ENCODE results near the gene SAA2. TPM values are rescaled to one million over a fixed set of nuclear protein-coding genes. Genes with fewer than 3 reads are reported as not detected.

The SAA2 gene
- total and polyA plus RNA-seq, 2 donors from 2014 or later = 4.4 to 82.0 TPM

DNA sequence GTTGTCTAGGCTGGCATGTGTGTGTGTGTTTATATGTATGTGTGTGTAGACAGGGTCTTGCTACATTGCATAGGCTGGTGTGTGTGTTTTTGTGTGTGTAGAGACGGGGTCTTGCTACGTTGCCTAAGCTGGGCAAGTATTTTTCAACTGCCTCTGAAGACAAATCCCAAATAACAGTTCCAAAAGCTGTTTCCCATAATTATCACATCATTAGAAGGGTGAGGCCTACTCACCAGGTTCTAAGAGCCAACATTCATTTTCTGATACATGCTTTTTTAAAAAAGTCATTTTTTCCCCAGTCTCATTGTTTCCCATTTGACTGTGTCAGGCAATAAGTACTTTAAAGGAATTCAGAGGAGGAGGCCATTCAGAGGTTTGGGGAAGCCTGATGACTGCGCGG, 40.4 kb upstream of the SAA2 start:
- Histone ChIP-seq H3K9me3 (ENCODE audit: control insufficient read depth in 2 of 3, insufficient read depth in 1 of 3, low read length in 3 of 3) (no peaks in the 10 kb centered on the region), H3K4me3 (ENCODE audit: low read length in 3 of 3) (no peak overlapping the region), H3K36me3 (ENCODE audit: control insufficient read depth in 2 of 3, insufficient read depth in 3 of 3, low read length in 3 of 3) (peaks cover 6 to 40% (median 19%) of the 10 kb centered on the region in 3 donors), H3K9ac (ENCODE audit: low read length in 3 of 3) (no peak overlapping the region), H3K4me1 (ENCODE audit: control insufficient read depth in 2 of 3, insufficient read depth in 2 of 3, low read depth in 1 of 3, low read length in 3 of 3) (no peaks in the 10 kb centered on the region), H3K27ac (ENCODE audit: low read depth in 2 of 2, low read length in 2 of 2) (no peak overlapping the region), H3K27me3 (ENCODE audit: control insufficient read depth, insufficient read depth, low read length) (no peaks in the 10 kb centered on the region)
- DNase-seq = no peak
- intact Hi-C loops (cut with DNase I) = no loop called here
- no peak for TF ChIP-seq CTCF (IDR thresholded peaks at IDR 0.05; ENCODE audit: borderline replicate concordance, extremely low read depth, insufficient read depth)
- FAIRE-seq = no peak

DNA sequence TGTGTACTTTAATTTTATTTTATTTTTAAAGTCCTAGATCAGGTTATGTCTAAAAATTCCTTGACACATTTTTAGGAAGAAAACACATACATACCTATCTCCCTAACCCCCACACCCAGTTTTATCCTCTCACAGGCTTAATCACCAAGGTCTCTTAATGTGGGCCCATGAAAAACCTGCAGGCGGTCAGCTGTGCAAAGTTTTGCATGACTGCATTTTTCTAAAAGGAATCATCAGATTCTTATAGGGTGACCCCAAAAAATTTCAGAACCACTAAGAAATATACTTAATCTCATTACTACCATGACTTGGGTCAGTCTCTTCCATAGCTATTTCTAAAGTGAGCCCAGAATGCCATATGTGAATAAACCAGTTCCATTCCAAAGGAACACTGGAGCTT, 37.4 kb upstream of the SAA2 start:
- H3K4me1 ChIP-seq (ENCODE audit: control insufficient read depth in 2 of 3, insufficient read depth in 2 of 3, low read depth in 1 of 3, low read length in 3 of 3) = no peaks in the 10 kb centered on the region
- H3K4me3 ChIP-seq (ENCODE audit: low read length in 3 of 3) = no peak overlapping the region
- TF ChIP-seq CTCF (IDR thresholded peaks at IDR 0.05; ENCODE audit: borderline replicate concordance, extremely low read depth, insufficient read depth) = no peak
- intact Hi-C loops (cut with DNase I) = no loop called here
- H3K27me3 ChIP-seq (ENCODE audit: control insufficient read depth, insufficient read depth, low read length) = no peaks in the 10 kb centered on the region
- no peak overlapping the region for H3K9ac ChIP-seq (ENCODE audit: low read length in 3 of 3)
- no peak overlapping the region for H3K27ac ChIP-seq (ENCODE audit: low read depth in 2 of 2, low read length in 2 of 2)
- FAIRE-seq (no peak), DNase-seq (no peak)
- peaks cover 10 to 29% (median 22%) of the 10 kb centered on the region in 3 donors for H3K36me3 ChIP-seq (ENCODE audit: control insufficient read depth in 2 of 3, insufficient read depth in 3 of 3, low read length in 3 of 3)
- no peaks in the 10 kb centered on the region for H3K9me3 ChIP-seq (ENCODE audit: control insufficient read depth in 2 of 3, insufficient read depth in 1 of 3, low read length in 3 of 3)

DNA sequence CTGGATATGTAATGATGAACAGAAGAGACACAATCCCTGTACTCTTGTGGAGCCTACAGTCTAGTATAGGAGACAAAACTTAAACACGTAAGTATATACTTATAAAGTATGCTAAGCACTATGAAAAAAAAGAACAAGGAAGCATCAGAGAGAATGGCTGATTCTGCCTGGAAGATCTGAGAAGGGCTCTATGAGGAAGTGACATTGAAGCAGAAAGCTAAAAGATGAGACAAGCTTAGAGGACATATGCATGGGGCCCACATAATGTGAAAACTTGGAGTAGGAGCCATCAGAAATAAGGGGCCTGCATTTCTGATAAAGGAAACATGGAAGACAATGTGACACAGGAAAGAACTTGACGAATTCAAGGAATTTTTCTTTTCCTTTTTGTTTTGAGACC, 34.2 kb upstream of the SAA2 start:
- Histone ChIP-seq H3K4me1 (ENCODE audit: control insufficient read depth in 2 of 3, insufficient read depth in 2 of 3, low read depth in 1 of 3, low read length in 3 of 3) (no peaks in the 10 kb centered on the region), H3K4me3 (ENCODE audit: low read length in 3 of 3) (no peak overlapping the region), H3K9ac (ENCODE audit: low read length in 3 of 3) (no peak overlapping the region), H3K27ac (ENCODE audit: low read depth in 2 of 2, low read length in 2 of 2) (no peak overlapping the region), H3K9me3 (ENCODE audit: control insufficient read depth in 2 of 3, insufficient read depth in 1 of 3, low read length in 3 of 3) (no peaks in the 10 kb centered on the region), H3K36me3 (ENCODE audit: control insufficient read depth in 2 of 3, insufficient read depth in 3 of 3, low read length in 3 of 3) (peaks cover 7 to 31% (median 19%) of the 10 kb centered on the region in 3 donors), H3K27me3 (ENCODE audit: control insufficient read depth, insufficient read depth, low read length) (no peaks in the 10 kb centered on the region)
- no peak for TF ChIP-seq CTCF (IDR thresholded peaks at IDR 0.05; ENCODE audit: borderline replicate concordance, extremely low read depth, insufficient read depth)
- FAIRE-seq (no peak), DNase-seq (no peak)
- intact Hi-C loops (cut with DNase I) = no loop called here

GRCh38 chr11:18280438-18281045, 32.1 kb upstream of the SAA2 start:
- Histone ChIP-seq H3K27me3 (ENCODE audit: control insufficient read depth, insufficient read depth, low read length) (no peaks in the 10 kb centered on the region), H3K36me3 (ENCODE audit: control insufficient read depth in 2 of 3, insufficient read depth in 3 of 3, low read length in 3 of 3) (peaks cover 6 to 23% (median 11%) of the 10 kb centered on the region in 3 donors), H3K9me3 (ENCODE audit: control insufficient read depth in 2 of 3, insufficient read depth in 1 of 3, low read length in 3 of 3) (no peaks in the 10 kb centered on the region), H3K4me1 (ENCODE audit: control insufficient read depth in 2 of 3, insufficient read depth in 2 of 3, low read depth in 1 of 3, low read length in 3 of 3) (no peaks in the 10 kb centered on the region), H3K9ac (ENCODE audit: low read length in 3 of 3) (no peak overlapping the region), H3K4me3 (ENCODE audit: low read length in 3 of 3) (no peak overlapping the region), H3K27ac (ENCODE audit: low read depth in 2 of 2, low read length in 2 of 2) (no peak overlapping the region)
- intact Hi-C loops (cut with DNase I) = no loop called here
- DNase-seq (no peak), FAIRE-seq (no peak)
- no peak for TF ChIP-seq CTCF (IDR thresholded peaks at IDR 0.05; ENCODE audit: borderline replicate concordance, extremely low read depth, insufficient read depth)

Measured in kidney (tissue), 14 donors.